Keratinocyte (primary cell): Measurements from ENCODE around the gene ANKK1. TPM values are rescaled to one million over a fixed set of nuclear protein-coding genes. Genes with fewer than 3 reads are reported as not detected.

Experiments
- DNase-seq: peaks from one replicate; pipeline ENCODE4 v3.0.0-alpha.2; 2011; ENCODE audit warnings: low read depth, missing footprints, low spot score
- FAIRE-seq: peaks from 2 replicates; lab custom pipeline; 2011; peaks lifted over from hg19 to GRCh38; lab: Jason Lieb, UNC
- H2AFZ ChIP-seq: 2 replicates; pipeline ENCODE4 v1.6.0; 2012; ENCODE audit warnings: low read length, control low read depth, inconsistent platforms; ENCODE audit not compliant: control insufficient read depth
- H3K27ac ChIP-seq: 2 replicates; pipeline ENCODE4 v1.5.1; 2011; ENCODE audit warnings: low read length; ENCODE audit not compliant: control insufficient read depth, insufficient read depth
- H3K27me3 ChIP-seq: 3 replicates; pipeline ENCODE4 v1.6.0; 2011; ENCODE audit warnings: low read length; ENCODE audit not compliant: control insufficient read depth, insufficient read depth; ENCODE audit errors: extremely low read depth
- H3K36me3 ChIP-seq, 2 experiments: 2 replicates in 1 of 2; 3 replicates in 1 of 2; pipeline ENCODE4 v1.5.1; 2011; ENCODE audit warnings: low read length in 2 of 2, mild to moderate bottlenecking in 1 of 2; ENCODE audit not compliant: control insufficient read depth in 2 of 2, insufficient read depth in 2 of 2; ENCODE audit errors: extremely low read depth in 1 of 2
- H3K4me1 ChIP-seq: 3 replicates; pipeline ENCODE4 v1.5.1; 2011; ENCODE audit warnings: low read length; ENCODE audit not compliant: control insufficient read depth, insufficient read depth; ENCODE audit errors: extremely low read depth
- H3K4me2 ChIP-seq: 3 replicates; pipeline ENCODE4 v1.6.0; 2011; ENCODE audit warnings: low read depth, low read length; ENCODE audit not compliant: control insufficient read depth, insufficient read depth; ENCODE audit errors: extremely low read depth
- H3K4me3 ChIP-seq, 3 experiments: fragments of 200-600 bp in 1 of 3; sonication (generic) in 1 of 3; 2 replicates in 2 of 3; 3 replicates in 1 of 3; pipeline ENCODE4 v1.5.1; 2011 to 2016; ENCODE audit warnings: low read length in 3 of 3, mild to moderate bottlenecking in 3 of 3, control low read depth in 2 of 3, inconsistent platforms in 1 of 3, low read depth in 1 of 3, mixed read lengths in 1 of 3, mixed run types in 1 of 3, moderate library complexity in 1 of 3; ENCODE audit not compliant: control insufficient read depth in 2 of 3, insufficient read depth in 2 of 3; ENCODE audit errors: extremely low read depth in 1 of 3
- H3K79me2 ChIP-seq: 2 replicates; pipeline ENCODE4 v1.6.0; 2012; ENCODE audit warnings: low read length; ENCODE audit not compliant: control insufficient read depth, insufficient read depth
- H3K9ac ChIP-seq: 3 replicates; pipeline ENCODE4 v1.6.0; 2011; ENCODE audit warnings: low read length; ENCODE audit not compliant: control insufficient read depth, insufficient read depth; ENCODE audit errors: extremely low read depth
- H3K9me1 ChIP-seq: 3 replicates; pipeline ENCODE4 v1.6.0; 2011; ENCODE audit warnings: low read length; ENCODE audit not compliant: control insufficient read depth, insufficient read depth; ENCODE audit errors: extremely low read depth
- H3K9me3 ChIP-seq: 2 replicates; pipeline ENCODE4 v1.5.1; 2012; ENCODE audit warnings: low read depth, low read length; ENCODE audit not compliant: control insufficient read depth
- H4K20me1 ChIP-seq: 3 replicates; pipeline ENCODE4 v1.6.0; 2011; ENCODE audit warnings: low read length; ENCODE audit not compliant: control insufficient read depth, insufficient read depth; ENCODE audit errors: extremely low read depth
- CTCF ChIP-seq, 3 experiments: IDR thresholded peaks in 1 of 3; conservative IDR thresholded peaks in 1 of 3; optimal IDR thresholded peaks in 1 of 3; 2 replicates in 2 of 3; 3 replicates in 1 of 3; pipeline versions ENCODE3 to v1.5.1; 2011; ENCODE audit warnings: low read length in 3 of 3, mild to moderate bottlenecking in 3 of 3, moderate library complexity in 2 of 3, control low read depth in 1 of 3, inconsistent platforms in 1 of 3; ENCODE audit not compliant: insufficient read depth in 2 of 3; ENCODE audit errors: extremely low read depth in 1 of 3
- EZH2 ChIP-seq: IDR thresholded peaks from one replicate; pipeline ENCODE4 v1.6.1; 2012; ENCODE audit warnings: inconsistent platforms, mild to moderate bottlenecking, low read length, moderate library complexity
- dilution Hi-C: fragments of 300-500 bp; cut with MboI; formaldehyde crosslinking; loops from one replicate; pipeline ENCODE4 v1.7.0; 2020; ENCODE audit warnings: low sequenced_read_pairs; ENCODE audit not compliant: extremely low pct_ligation_motif_present
- polyA plus RNA-seq, 5 experiments: library from polyadenylated mRNA; depleted of rRNA in 3 of 5; stranded (reverse) in 3 of 5; stranded (forward) in 1 of 5; unstranded in 1 of 5; fragments of >200 nt; gene quantifications; 1 replicate in 1 of 5; 2 replicates in 3 of 5; 3 replicates in 1 of 5; pipeline versions ENCODE4 v1.2.1 to v1.2.3, GENCODE V29; 2011 to 2012; ENCODE audit warnings: missing spikeins in 2 of 5, low read depth in 1 of 5, low replicate concordance in 1 of 5

The ANKK1 gene
- polyA plus RNA-seq, 1 donor (not counting 4 experiments of a cell fraction or from before 2014, with no cell fraction given), result 0.92 TPM

- no peak for FAIRE-seq
- no peaks in the 10 kb centered on the region for H3K36me3 ChIP-seq
- H3K4me1 ChIP-seq, result peaks cover 27% of the 10 kb centered on the region
- H3K9me1 ChIP-seq, result no peaks in the 10 kb centered on the region
- dilution Hi-C loops, result no loop called here
- no peak overlapping the region for H3K27ac ChIP-seq
- H3K4me3 ChIP-seq, result no peak overlapping the region
- H4K20me1 ChIP-seq, result no peaks in the 10 kb centered on the region
- no peaks in the 10 kb centered on the region for H3K79me2 ChIP-seq
- H3K9ac ChIP-seq, result no peak overlapping the region
- no peaks in the 10 kb centered on the region for H3K9me3 ChIP-seq
- no peak for TF ChIP-seq EZH2
- TF ChIP-seq CTCF (optimal IDR thresholded peaks at IDR 0.05 in 1 of 3, IDR thresholded peaks at IDR 0.05 in 1 of 3, conservative IDR thresholded peaks at IDR 0.05 in 1 of 3; ENCODE audit: extremely low read depth in 1 of 3, insufficient read depth in 2 of 3, low read length in 3 of 3), result no peak
- H3K4me2 ChIP-seq, result peak overlapping the region; percentile 53
- H2AFZ ChIP-seq, result no peak overlapping the region
- no peak for DNase-seq
- no peaks in the 10 kb centered on the region for H3K27me3 ChIP-seq
These were observed 18.3 kb downstream of the ANKK1 start for GRCh38 chr11:113405724-113406478.

GRCh38 chr11:113407163-113407562 is 19.6 kb downstream of the ANKK1 start:
- Histone ChIP-seq H3K27ac (no peak overlapping the region), H3K9me3 (no peaks in the 10 kb centered on the region), H4K20me1 (no peaks in the 10 kb centered on the region), H3K4me2 (no peak overlapping the region), H3K27me3 (no peaks in the 10 kb centered on the region), H3K4me1 (peaks cover 21% of the 10 kb centered on the region), H3K79me2 (no peaks in the 10 kb centered on the region), H3K36me3 (no peaks in the 10 kb centered on the region), H2AFZ (no peak overlapping the region), H3K9ac (no peak overlapping the region), H3K4me3 (no peak overlapping the region), H3K9me1 (no peaks in the 10 kb centered on the region)
- TF ChIP-seq EZH2, result no peak
- no peak for TF ChIP-seq CTCF (optimal IDR thresholded peaks at IDR 0.05 in 1 of 3, IDR thresholded peaks at IDR 0.05 in 1 of 3, conservative IDR thresholded peaks at IDR 0.05 in 1 of 3; ENCODE audit: extremely low read depth in 1 of 3, insufficient read depth in 2 of 3, low read length in 3 of 3)
- no peak for FAIRE-seq
- no peak for DNase-seq
- dilution Hi-C loops, result no loop called here
